GM12873 (cell line): ENCODE measurements around the gene MAOA.

Source experiments
- CTCF ChIP-seq: IDR thresholded peaks from 2 replicates; pipeline ENCODE4 v1.5.1; 2012; ENCODE audit warnings: low read depth, mild to moderate bottlenecking, moderate library complexity, low read length, control low read depth; ENCODE audit not compliant: insufficient read depth; ENCODE audit errors: missing control alignments

MAOA gene

GRCh38 chrX:43720082-43720481, 64.0 kb downstream of the MAOA start:
- TF ChIP-seq CTCF, result no peak

GRCh38 chrX:43720961-43721360, 64.9 kb downstream of the MAOA start:
- TF ChIP-seq CTCF, result no peak

- TF ChIP-seq CTCF, result no peak
Measured at GRCh38 chrX:43728002-43728401, 71.9 kb downstream of the MAOA start.

GRCh38 chrX:43728966-43729365, 72.9 kb downstream of the MAOA start:
- no peak for TF ChIP-seq CTCF

- no peak for TF ChIP-seq CTCF
Measured at GRCh38 chrX:43731086-43731485, 75.0 kb downstream of the MAOA start.

- no peak for TF ChIP-seq CTCF
Measured at GRCh38 chrX:43733699-43734098, 77.6 kb downstream of the MAOA start.

GRCh38 chrX:43734444-43734843, 78.3 kb downstream of the MAOA start:
- TF ChIP-seq CTCF, result no peak

- TF ChIP-seq CTCF, result no peak
Measured at GRCh38 chrX:43735534-43735933, 79.4 kb downstream of the MAOA start.
